IPS-18c (cell line): Measurements from ENCODE around the gene PSMD5.
"Not testable (repeated sequence)": the region's sequence is repeated elsewhere in the genome, so short reads cannot be mapped to it uniquely, and the experiment has no call there.

Experiments used
- H3K4me3 ChIP-seq: 2 replicates; pipeline ENCODE4 v1.7.0; 2013; ENCODE audit warnings: low read depth, mild to moderate bottlenecking, low read length, moderate library complexity; ENCODE audit not compliant: insufficient read depth
- H3K9me3 ChIP-seq: one replicate; pipeline ENCODE4 v1.6.1; 2013; ENCODE audit warnings: mild to moderate bottlenecking, low read length, moderate library complexity; ENCODE audit not compliant: control insufficient read depth, insufficient read depth

PSMD5 gene

DNA sequence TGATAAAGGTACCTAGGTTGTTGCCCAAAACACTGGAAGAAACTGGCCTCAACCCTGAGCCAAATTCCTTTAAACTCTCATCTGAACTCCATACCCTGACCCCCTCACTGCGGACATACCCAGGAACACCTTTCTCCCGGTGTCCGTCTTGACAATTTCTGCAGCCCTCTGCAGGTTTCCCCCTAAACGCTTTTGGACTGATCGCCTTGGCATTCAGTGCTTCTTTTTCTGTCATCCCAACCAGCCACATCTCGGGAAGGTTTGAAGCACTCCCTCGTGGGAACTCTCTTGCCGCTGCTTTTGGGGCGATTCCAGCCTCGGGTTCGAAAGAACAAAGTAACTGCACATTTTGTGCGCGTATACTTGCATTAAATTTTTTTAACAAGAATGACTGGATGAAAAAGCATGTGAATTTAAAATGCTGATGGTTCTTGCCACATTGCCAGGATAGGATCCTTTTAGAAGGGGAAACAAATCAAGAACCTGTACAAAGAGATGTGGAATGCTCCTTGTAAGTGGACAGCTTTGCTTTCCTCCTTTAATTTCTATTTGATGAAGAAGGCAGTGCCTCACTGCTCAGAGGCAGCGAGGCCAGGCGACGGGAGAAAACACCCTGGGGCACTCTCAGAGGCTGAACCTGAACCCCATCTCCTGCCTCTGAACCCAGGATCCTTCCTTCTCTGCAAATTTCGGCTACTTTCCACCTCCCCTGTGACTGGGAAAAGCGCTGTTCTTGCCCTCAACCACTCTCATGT is 615 bp downstream of the PSMD5 start:
- peak overlapping the region; percentile 46 for H3K4me3 ChIP-seq
- peaks cover 3% of the 10 kb centered on the region for H3K9me3 ChIP-seq

DNA sequence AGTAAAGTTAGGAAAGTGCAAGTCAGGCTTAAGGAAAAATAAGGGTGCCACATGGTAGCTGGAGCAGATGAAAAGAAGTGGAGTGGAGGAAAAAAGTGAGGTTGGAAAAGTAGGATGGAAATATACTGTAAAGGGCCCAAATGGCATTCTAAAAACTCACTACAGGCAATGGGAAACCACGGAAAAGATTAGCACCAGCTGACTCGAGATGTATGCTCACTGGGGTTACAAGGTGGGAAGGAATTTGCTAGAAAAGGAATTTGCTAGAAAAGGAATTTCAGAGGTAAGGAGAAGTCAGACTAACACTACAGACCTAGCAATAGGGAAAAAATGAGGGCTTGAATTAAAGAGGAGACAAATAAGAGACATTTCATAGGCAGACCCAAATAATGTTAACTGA is 3.6 kb downstream of the PSMD5 start:
- Histone ChIP-seq H3K9me3 (peaks cover 3% of the 10 kb centered on the region), H3K4me3 (no peak overlapping the region)

GRCh38 chr9:120837921-120838320 is 4.8 kb downstream of the PSMD5 start:
- H3K9me3 ChIP-seq: no peaks in the 10 kb centered on the region
- no peak overlapping the region for H3K4me3 ChIP-seq

- Histone ChIP-seq H3K9me3 (peaks cover 4% of the 10 kb centered on the region), H3K4me3 (no peak overlapping the region)
These were observed 9.4 kb downstream of the PSMD5 start for GRCh38 chr9:120833325-120833724.

- peaks cover 4% of the 10 kb centered on the region for H3K9me3 ChIP-seq
- H3K4me3 ChIP-seq: no peak overlapping the region
These were observed 9.9 kb downstream of the PSMD5 start for GRCh38 chr9:120832807-120833206.

GRCh38 chr9:120830865-120831264 is 11.9 kb downstream of the PSMD5 start:
- Histone ChIP-seq H3K9me3 (peaks cover 4% of the 10 kb centered on the region), H3K4me3 (no peak overlapping the region)

DNA sequence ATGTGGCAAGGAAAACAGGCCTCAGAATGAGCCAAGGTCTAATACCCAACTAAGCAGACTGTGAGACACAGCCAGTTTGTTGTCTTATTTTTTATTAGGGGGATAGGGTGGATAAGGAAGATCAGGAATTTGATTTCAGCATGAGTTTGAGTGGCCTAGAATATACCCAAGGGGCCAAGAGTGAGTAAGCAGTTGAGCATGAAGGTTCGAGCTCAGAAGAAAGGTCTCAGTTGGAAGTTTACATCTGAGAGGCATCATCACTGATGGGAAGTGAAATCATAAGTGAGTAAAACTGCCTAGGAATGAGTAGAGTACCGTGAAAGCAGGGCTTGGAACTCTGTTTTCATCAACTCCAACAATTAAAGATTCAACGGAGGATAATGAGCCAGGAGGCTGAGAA is 12.6 kb downstream of the PSMD5 start:
- H3K4me3 ChIP-seq: no peak overlapping the region
- H3K9me3 ChIP-seq: peaks cover 4% of the 10 kb centered on the region

- Histone ChIP-seq H3K4me3 (no peak overlapping the region), H3K9me3 (peaks cover 5% of the 10 kb centered on the region)
These were observed 13.1 kb downstream of the PSMD5 start for GRCh38 chr9:120829650-120830049.

DNA sequence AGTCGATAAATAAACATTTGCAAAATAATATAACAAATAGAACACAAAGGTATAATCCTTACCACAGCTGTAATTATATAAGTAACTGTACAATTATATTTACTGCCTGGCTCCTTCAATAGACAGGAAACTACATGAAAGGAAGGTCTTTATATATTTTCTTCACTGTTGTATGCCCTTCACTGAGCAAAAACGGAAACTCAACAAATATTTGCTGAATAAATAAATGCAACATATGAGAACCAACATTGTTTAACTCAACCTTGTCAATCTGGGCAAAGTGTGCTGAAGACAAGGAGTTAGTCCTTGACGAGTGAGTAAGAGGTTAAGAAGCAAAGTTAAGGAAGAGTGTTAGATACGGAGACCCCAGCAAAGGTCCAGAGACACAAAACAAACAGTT is 22.6 kb downstream of the PSMD5 start:
- Histone ChIP-seq H3K9me3 (peaks cover 2% of the 10 kb centered on the region), H3K4me3 (no peak overlapping the region)

DNA sequence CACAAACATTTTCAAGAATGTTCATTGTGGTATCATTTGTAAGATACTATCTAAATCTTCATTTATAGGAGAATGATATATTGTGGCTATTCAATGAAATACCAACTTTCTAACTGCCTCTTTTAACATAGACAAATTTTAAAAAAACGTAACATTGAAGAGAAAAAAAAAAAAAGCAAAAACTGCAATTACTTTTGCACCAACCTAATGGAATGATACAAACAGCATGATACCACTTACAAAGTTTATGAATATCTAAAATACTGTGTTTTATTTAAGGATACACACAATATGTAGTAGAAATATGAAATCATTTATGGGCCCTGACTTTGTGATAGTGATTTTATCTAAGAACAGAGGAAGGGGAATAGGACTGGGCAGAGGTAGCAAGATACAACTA is 24.1 kb downstream of the PSMD5 start:
- H3K9me3 ChIP-seq: no peaks in the 10 kb centered on the region
- H3K4me3 ChIP-seq: no peak overlapping the region

GRCh38 chr9:120815075-120815474 is 27.6 kb downstream of the PSMD5 start:
- Histone ChIP-seq H3K9me3 (no peaks in the 10 kb centered on the region), H3K4me3 (no peak overlapping the region)

GRCh38 chr9:120808931-120809330 is 33.8 kb downstream of the PSMD5 start:
- Histone ChIP-seq H3K4me3 (no peak overlapping the region), H3K9me3 (peaks cover 4% of the 10 kb centered on the region)

- H3K9me3 ChIP-seq: peaks cover 4% of the 10 kb centered on the region
- no peak overlapping the region for H3K4me3 ChIP-seq
These were observed 34.9 kb downstream of the PSMD5 start for GRCh38 chr9:120807607-120808379.

GRCh38 chr9:120804784-120805363 is 37.8 kb downstream of the PSMD5 start:
- H3K9me3 ChIP-seq, H3K4me3 ChIP-seq: not testable (repeated sequence)

- Histone ChIP-seq H3K9me3 (peaks cover 4% of the 10 kb centered on the region), H3K4me3 (no peak overlapping the region)
These were observed 41.3 kb downstream of the PSMD5 start for GRCh38 chr9:120801441-120801840.

GRCh38 chr9:120792898-120793765 is 49.6 kb downstream of the PSMD5 start, which contains the start of gene FBXW2:
Gene FBXW2, minus strand, starts transcription at chr9:120793416. Its CDS starts 5,158 bp downstream, at chr9:120788258.
- H3K9me3 ChIP-seq: no peaks in the 10 kb centered on the region
- peak within 1 kb of the TSS; percentile 95 for H3K4me3 ChIP-seq

- H3K9me3 ChIP-seq: no peaks in the 10 kb centered on the region
- H3K4me3 ChIP-seq: no peak overlapping the region
These were observed 51.6 kb downstream of the PSMD5 start for GRCh38 chr9:120791161-120791560.
